Suprapubic skin (tissue), 4 donors: ENCODE data around the gene CCDC9B. TPM values are rescaled to one million over a fixed set of nuclear protein-coding genes. Genes with fewer than 3 reads are reported as not detected.

ENCODE experiments used
- DNase-seq, 2 donors: peaks; one replicate each; pipeline ENCODE4 v3.0.0-alpha.2; 2019; ENCODE audit warnings: low spot score in 2 of 2
- H3K27ac ChIP-seq: fragments of 200-600 bp; sonication (generic); one replicate; pipeline ENCODE4 v1.5.1; 2019
- H3K27me3 ChIP-seq: fragments of 200-600 bp; sonication (generic); one replicate; pipeline ENCODE4 v1.5.1; 2019
- H3K36me3 ChIP-seq: fragments of 200-600 bp; sonication (generic); one replicate; pipeline ENCODE4 v1.5.1; 2019
- H3K4me1 ChIP-seq: fragments of 200-600 bp; sonication (generic); one replicate; pipeline ENCODE4 v1.5.1; 2019
- H3K4me3 ChIP-seq: fragments of 200-600 bp; sonication (generic); one replicate; pipeline ENCODE4 v1.5.1; 2019; ENCODE audit warnings: mild to moderate bottlenecking
- H3K9me3 ChIP-seq: fragments of 200-600 bp; sonication (generic); one replicate; pipeline ENCODE4 v1.5.1; 2019
- EP300 ChIP-seq: sonication (generic); formaldehyde crosslinking; IDR thresholded peaks from one replicate; pipeline ENCODE4 v1.6.1; 2017; ENCODE audit warnings: antibody characterized with exemption
- POLR2A ChIP-seq, 2 donors: fragments of 450-650 bp; IDR thresholded peaks; one replicate each; pipeline ENCODE4 v1.6.1; 2017; ENCODE audit warnings: antibody characterized with exemption in 2 of 2, mild to moderate bottlenecking in 2 of 2, moderate library complexity in 2 of 2
- POLR2AphosphoS5 ChIP-seq, 3 donors: sonication (generic); formaldehyde crosslinking; IDR thresholded peaks; one replicate each; pipeline ENCODE4 v1.6.1; 2017; ENCODE audit warnings: antibody characterized with exemption in 3 of 3
- WGBS: methylation state at CpG from one replicate; pipeline ENCODE4 v1.1.5; 2018; 5-methylcytosine and 5-hydroxymethylcytosine counted together
- total RNA-seq, 4 donors: library from RNA; depleted of rRNA; stranded (reverse); fragments of >200 nt; gene quantifications; one replicate each; pipeline ENCODE4 v1.1.0, GENCODE V29; 2016
- TF ChIP-seq, protein P1 (sequence below), 2 donors: fragments of 200-600 bp in 1 of 2; fragments of 450-650 bp in 1 of 2; sonication (generic) in 1 of 2; IDR thresholded peaks; one replicate each; pipeline ENCODE4 v1.5.1; 2016 to 2019; ENCODE audit warnings: antibody characterized with exemption in 2 of 2, mild to moderate bottlenecking in 1 of 2, moderate library complexity in 1 of 2

Gene CCDC9B
- total RNA-seq, 4 donors from 2014 or later, result 6.1 to 47.9 (median 10.9) TPM

DNA sequence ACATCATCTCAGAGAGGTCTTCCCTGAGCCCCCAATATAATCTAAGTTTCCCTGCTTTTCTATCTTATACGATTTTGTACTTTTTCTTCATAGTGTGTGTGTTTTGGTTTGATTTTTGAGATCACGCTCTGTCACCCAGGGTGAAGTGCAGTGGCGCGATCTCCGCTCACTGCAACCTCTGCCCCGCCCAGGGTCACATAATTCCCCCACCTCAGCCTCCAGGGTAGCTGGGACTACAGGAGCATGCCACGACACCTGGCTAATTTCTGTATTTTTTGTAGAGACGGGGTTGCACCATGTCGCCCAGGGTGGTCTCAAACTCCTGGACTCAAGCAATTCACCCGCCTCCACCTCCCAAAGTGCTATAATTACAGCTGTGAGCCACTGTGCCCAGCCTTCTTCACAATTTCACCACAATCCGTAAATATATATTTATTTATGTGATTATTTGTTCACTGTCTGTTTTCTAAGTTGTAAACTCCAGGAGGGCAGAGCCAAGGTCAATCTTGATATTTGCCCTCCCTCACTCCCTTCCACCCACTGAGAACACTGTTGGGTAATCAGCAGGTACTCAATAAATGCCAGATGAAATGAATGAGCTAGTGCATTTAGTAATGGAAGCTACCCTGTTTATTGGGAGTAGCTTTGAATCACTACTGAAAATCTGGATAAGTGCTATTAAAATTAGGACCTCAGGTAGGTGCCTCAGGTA, 41.2 kb upstream of the CCDC9B start:
- H3K36me3 ChIP-seq, result peaks cover 7% of the 10 kb centered on the region
- H3K4me3 ChIP-seq, result no peak overlapping the region
- H3K27ac ChIP-seq, result no peak overlapping the region
- DNase-seq, result no peak
- 95% methylated on average over 11 of the region's 11 CpGs for WGBS
- H3K9me3 ChIP-seq, result no peaks in the 10 kb centered on the region
- TF ChIP-seq POLR2AphosphoS5 (IDR thresholded peaks at IDR 0.05) (no peak), POLR2A (IDR thresholded peaks at IDR 0.05) (no peak), EP300 (no peak)
- TF ChIP-seq, protein P1, sequence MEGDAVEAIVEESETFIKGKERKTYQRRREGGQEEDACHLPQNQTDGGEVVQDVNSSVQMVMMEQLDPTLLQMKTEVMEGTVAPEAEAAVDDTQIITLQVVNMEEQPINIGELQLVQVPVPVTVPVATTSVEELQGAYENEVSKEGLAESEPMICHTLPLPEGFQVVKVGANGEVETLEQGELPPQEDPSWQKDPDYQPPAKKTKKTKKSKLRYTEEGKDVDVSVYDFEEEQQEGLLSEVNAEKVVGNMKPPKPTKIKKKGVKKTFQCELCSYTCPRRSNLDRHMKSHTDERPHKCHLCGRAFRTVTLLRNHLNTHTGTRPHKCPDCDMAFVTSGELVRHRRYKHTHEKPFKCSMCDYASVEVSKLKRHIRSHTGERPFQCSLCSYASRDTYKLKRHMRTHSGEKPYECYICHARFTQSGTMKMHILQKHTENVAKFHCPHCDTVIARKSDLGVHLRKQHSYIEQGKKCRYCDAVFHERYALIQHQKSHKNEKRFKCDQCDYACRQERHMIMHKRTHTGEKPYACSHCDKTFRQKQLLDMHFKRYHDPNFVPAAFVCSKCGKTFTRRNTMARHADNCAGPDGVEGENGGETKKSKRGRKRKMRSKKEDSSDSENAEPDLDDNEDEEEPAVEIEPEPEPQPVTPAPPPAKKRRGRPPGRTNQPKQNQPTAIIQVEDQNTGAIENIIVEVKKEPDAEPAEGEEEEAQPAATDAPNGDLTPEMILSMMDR (IDR thresholded peaks at IDR 0.05), result no peak
- no peaks in the 10 kb centered on the region for H3K27me3 ChIP-seq
- peaks cover 26% of the 10 kb centered on the region for H3K4me1 ChIP-seq

DNA sequence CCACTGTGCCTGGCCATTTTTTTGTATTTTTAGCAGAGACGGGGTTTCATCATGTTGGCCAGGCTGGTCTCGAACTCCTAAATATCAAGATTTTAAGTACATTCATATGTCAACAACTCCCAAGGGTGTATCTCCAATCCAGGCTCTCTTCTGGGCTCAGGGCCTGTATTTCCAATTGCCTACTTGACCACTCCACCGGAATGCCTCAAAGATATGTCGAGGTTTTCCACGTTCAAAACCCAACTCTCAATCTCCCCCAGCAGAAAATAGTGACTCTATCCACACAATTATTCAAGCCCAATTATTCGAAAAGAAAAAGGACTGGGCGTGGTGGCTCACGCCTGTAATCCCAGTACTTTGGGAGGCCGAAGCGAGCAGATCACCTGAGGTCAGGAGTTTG, 39.9 kb upstream of the CCDC9B start:
- DNase-seq, result no peak
- no peaks in the 10 kb centered on the region for H3K9me3 ChIP-seq
- peaks cover 26% of the 10 kb centered on the region for H3K4me1 ChIP-seq
- no peak overlapping the region for H3K4me3 ChIP-seq
- 95% methylated on average over 10 of the region's 10 CpGs for WGBS
- TF ChIP-seq POLR2AphosphoS5 (IDR thresholded peaks at IDR 0.05) (no peak), POLR2A (IDR thresholded peaks at IDR 0.05) (no peak), EP300 (no peak)
- TF ChIP-seq, protein P1 (IDR thresholded peaks at IDR 0.05), result no peak
- no peaks in the 10 kb centered on the region for H3K27me3 ChIP-seq
- no peaks in the 10 kb centered on the region for H3K36me3 ChIP-seq
- no peak overlapping the region for H3K27ac ChIP-seq

- H3K4me1 ChIP-seq, result peaks cover 26% of the 10 kb centered on the region
- no peak for DNase-seq
- no peaks in the 10 kb centered on the region for H3K36me3 ChIP-seq
- no peaks in the 10 kb centered on the region for H3K9me3 ChIP-seq
- no peak overlapping the region for H3K27ac ChIP-seq
- TF ChIP-seq POLR2A (IDR thresholded peaks at IDR 0.05), result no peak
- no peak for TF ChIP-seq POLR2AphosphoS5 (IDR thresholded peaks at IDR 0.05)
- TF ChIP-seq, protein P1 (IDR thresholded peaks at IDR 0.05), result no peak
- TF ChIP-seq EP300, result no peak
- H3K4me3 ChIP-seq, result no peak overlapping the region
- WGBS, result 12% methylated on average over 4 of the region's 4 CpGs
- H3K27me3 ChIP-seq, result no peaks in the 10 kb centered on the region
These were observed 39.1 kb upstream of the CCDC9B start for GRCh38 chr15:40379853-40380252.

DNA sequence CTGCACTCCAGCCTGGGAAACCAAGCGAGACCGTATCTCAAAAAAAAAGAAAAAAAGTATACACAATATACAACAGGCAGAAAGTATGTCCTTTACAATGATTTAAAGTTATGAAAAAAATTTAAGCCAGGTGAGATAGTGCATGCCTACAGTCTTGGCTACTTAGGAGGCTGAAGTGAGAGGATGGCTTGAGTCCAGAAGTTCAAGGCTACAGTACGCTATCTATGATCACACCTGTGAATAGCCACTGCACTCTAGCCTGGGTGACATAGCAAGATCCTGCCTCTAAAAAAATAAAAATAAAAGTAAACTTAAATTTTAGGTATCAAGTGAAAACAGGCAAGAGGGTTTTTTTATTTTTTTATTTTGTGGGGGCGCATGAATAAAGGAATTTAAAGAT, 38.6 kb upstream of the CCDC9B start:
- Histone ChIP-seq H3K9me3 (no peaks in the 10 kb centered on the region), H3K36me3 (no peaks in the 10 kb centered on the region), H3K4me3 (no peak overlapping the region), H3K27me3 (no peaks in the 10 kb centered on the region), H3K27ac (no peak overlapping the region), H3K4me1 (peaks cover 23% of the 10 kb centered on the region)
- TF ChIP-seq EP300, result no peak
- no peak for TF ChIP-seq POLR2A (IDR thresholded peaks at IDR 0.05)
- TF ChIP-seq, protein P1 (IDR thresholded peaks at IDR 0.05), result no peak
- TF ChIP-seq POLR2AphosphoS5 (IDR thresholded peaks at IDR 0.05), result no peak
- DNase-seq, result no peak
- WGBS, result 84% methylated on average over 4 of the region's 4 CpGs

- TF ChIP-seq POLR2AphosphoS5 (IDR thresholded peaks at IDR 0.05), result no peak
- no peak for TF ChIP-seq POLR2A (IDR thresholded peaks at IDR 0.05)
- no peak for TF ChIP-seq EP300
- TF ChIP-seq, protein P1 (IDR thresholded peaks at IDR 0.05), result no peak
- Histone ChIP-seq H3K36me3 (no peaks in the 10 kb centered on the region), H3K4me1 (peaks cover 9% of the 10 kb centered on the region), H3K9me3 (no peaks in the 10 kb centered on the region), H3K27ac (no peak overlapping the region), H3K4me3 (no peak overlapping the region), H3K27me3 (no peaks in the 10 kb centered on the region)
- 87% methylated on average over 3 of the region's 3 CpGs for WGBS
- DNase-seq, result no peak
These were observed 36.9 kb upstream of the CCDC9B start for GRCh38 chr15:40377606-40378005.
